Endothelial cell of umbilical vein (primary cell): ENCODE results near the gene FRMD5. TPM values are rescaled to one million over a fixed set of nuclear protein-coding genes. Genes with fewer than 3 reads are reported as not detected.

Source experiments
- BruUV-seq: library from RNA; stranded (reverse); fragments of 400-500 nt; replicated peaks from 2 replicates; lab custom pipeline; 2021; lab: Mats Ljungman, UMichigan
- CTCF ChIA-PET: fragments of 300-600, 350-600 bp; sonication (Branson Sonifier 250); formaldehyde crosslinking; loops from one replicate; lab custom pipeline; 2021; ENCODE audit warnings: antibody characterized with exemption, inconsistent platforms; lab: Charles Lee
- POLR2A ChIA-PET: fragments of 300-600, 350-600 bp; sonication (Branson Sonifier 250); formaldehyde crosslinking; loops from one replicate; lab custom pipeline; 2021; ENCODE audit warnings: antibody characterized with exemption, inconsistent platforms; lab: Charles Lee
- DNase-seq: peaks from one replicate; pipeline ENCODE4 v3.0.0-alpha.2; 2011; ENCODE audit warnings: low read depth, low spot score
- FAIRE-seq: peaks from 2 replicates; lab custom pipeline; 2011; peaks lifted over from hg19 to GRCh38; lab: Jason Lieb, UNC
- H2AFZ ChIP-seq: 2 replicates; pipeline ENCODE4 v1.6.0; 2012; ENCODE audit warnings: low read depth, low read length, control low read depth, inconsistent platforms
- H3K27ac ChIP-seq: 2 replicates; pipeline ENCODE4 v1.5.1; 2011; ENCODE audit warnings: low read depth, mild to moderate bottlenecking, control low read depth, low read length, moderate library complexity; ENCODE audit not compliant: insufficient read depth
- H3K27me3 ChIP-seq, 2 experiments: 2 replicates each; pipeline versions ENCODE4 v1.6.0 to v1.6.1; 2011; ENCODE audit warnings: low read length in 2 of 2, mixed read lengths in 1 of 2; ENCODE audit not compliant: control insufficient read depth in 2 of 2, insufficient read depth in 2 of 2
- H3K36me3 ChIP-seq, 2 experiments: 2 replicates in 1 of 2; 3 replicates in 1 of 2; pipeline ENCODE4 v1.5.1; 2011; ENCODE audit warnings: low read length in 2 of 2, mild to moderate bottlenecking in 1 of 2, moderate library complexity in 1 of 2; ENCODE audit not compliant: control insufficient read depth in 2 of 2, insufficient read depth in 2 of 2; ENCODE audit errors: extremely low read depth in 1 of 2
- H3K4me1 ChIP-seq: 3 replicates; pipeline ENCODE4 v1.5.1; 2011; ENCODE audit warnings: mild to moderate bottlenecking, low read length; ENCODE audit not compliant: control insufficient read depth, insufficient read depth; ENCODE audit errors: extremely low read depth
- H3K4me2 ChIP-seq: 2 replicates; pipeline ENCODE4 v1.6.1; 2011; ENCODE audit warnings: low read length, control low read depth, mixed read lengths; ENCODE audit not compliant: insufficient read depth
- H3K4me3 ChIP-seq, 3 experiments: fragments of 200-600 bp in 1 of 3; sonication (generic), shearing (Covaris generic) in 1 of 3; replicated peaks in 1 of 3; 2 replicates each; pipeline ENCODE4 v1.5.1; 2011 to 2016; ENCODE audit warnings: control low read depth in 3 of 3, low read length in 3 of 3, mild to moderate bottlenecking in 2 of 3, inconsistent platforms in 1 of 3, low read depth in 1 of 3, moderate library complexity in 1 of 3; ENCODE audit not compliant: insufficient read depth in 1 of 3
- H3K79me2 ChIP-seq: 2 replicates; pipeline ENCODE4 v1.6.0; 2012; ENCODE audit warnings: low read length, inconsistent platforms; ENCODE audit not compliant: control insufficient read depth, insufficient read depth
- H3K9ac ChIP-seq: replicated peaks from 2 replicates; pipeline ENCODE3; 2011; ENCODE audit warnings: low read length, control low read depth; ENCODE audit not compliant: insufficient read depth; ENCODE audit errors: extremely low read depth
- H3K9me1 ChIP-seq: replicated peaks from 3 replicates; pipeline ENCODE4 v1.6.0; 2011; ENCODE audit warnings: mild to moderate bottlenecking, low read length; ENCODE audit not compliant: control insufficient read depth, insufficient read depth; ENCODE audit errors: extremely low read depth
- H3K9me3 ChIP-seq: replicated peaks from 2 replicates; pipeline ENCODE4 v1.5.1; 2012; ENCODE audit warnings: low read length, inconsistent platforms; ENCODE audit not compliant: control insufficient read depth, insufficient read depth
- H4K20me1 ChIP-seq: replicated peaks from 2 replicates; pipeline ENCODE3; 2011; ENCODE audit warnings: mild to moderate bottlenecking, low read length; ENCODE audit not compliant: control insufficient read depth, insufficient read depth; ENCODE audit errors: extremely low read depth
- GATA2 ChIP-seq: IDR thresholded peaks from 2 replicates; pipeline ENCODE4 v1.7.0; 2011; ENCODE audit warnings: low read depth, mild to moderate bottlenecking, moderate library complexity, mixed read lengths, low read length; ENCODE audit not compliant: insufficient read length, insufficient read depth
- POLR2A ChIP-seq: IDR thresholded peaks from 2 replicates; pipeline ENCODE4 v1.6.1; 2012; ENCODE audit warnings: low read depth, mild to moderate bottlenecking, control low read depth, low read length
- POLR2AphosphoS5 ChIP-seq: IDR thresholded peaks from 2 replicates; pipeline ENCODE4 v1.6.1; 2012; ENCODE audit warnings: low read depth, mild to moderate bottlenecking, control low read depth, low read length, moderate library complexity; ENCODE audit not compliant: insufficient read depth
- dilution Hi-C: fragments of 300-500 bp; cut with MboI; formaldehyde crosslinking; loops from one replicate; pipeline ENCODE4 v1.15.0; 2019; ENCODE audit warnings: low sequenced_read_pairs; ENCODE audit not compliant: extremely low pct_ligation_motif_present
- intact Hi-C: fragments of 100-400 bp; cut with micrococcal nuclease; formaldehyde crosslinking; loops from one replicate; pipeline ENCODE4 v1.10.0; 2022
- polyA plus RNA-seq, 4 experiments: library from polyadenylated mRNA; depleted of rRNA in 3 of 4; stranded (reverse) in 3 of 4; unstranded in 1 of 4; fragments of >200 nt; gene quantifications; 2 replicates each; pipeline versions ENCODE4 v1.2.1 to v1.2.3, GENCODE V29; 2011 to 2012; ENCODE audit warnings: missing spikeins in 1 of 4
- total RNA-seq: library from RNA; stranded (reverse); gene quantifications from 2 replicates; pipeline ENCODE4 v1.2.3, GENCODE V29; 2021

FRMD5 gene
- total and polyA plus RNA-seq, 2 donors (not counting 3 experiments of a cell fraction or from before 2014, with no cell fraction given): 16.7 to 20.2 TPM

DNA sequence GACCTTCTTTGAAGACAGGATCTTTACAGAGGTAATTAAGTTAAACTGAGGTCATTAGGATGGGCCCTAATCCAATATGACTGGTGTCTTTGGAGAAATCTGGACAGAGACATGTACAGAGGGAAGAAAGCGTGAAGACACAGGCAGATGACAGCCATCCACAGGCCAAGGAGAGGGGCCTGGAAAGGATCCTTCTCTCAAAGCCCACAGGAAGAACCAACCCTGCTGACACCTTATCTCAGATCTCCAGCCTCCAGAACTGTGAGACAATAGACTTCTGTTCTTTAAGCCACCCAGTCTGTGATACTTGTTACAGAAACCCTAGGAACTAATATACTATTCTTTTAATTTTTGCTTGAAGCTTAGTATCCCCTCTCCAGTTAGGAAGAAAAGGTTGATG, 294.1 kb downstream of the FRMD5 start:
- H3K27me3 ChIP-seq: no peaks in the 10 kb centered on the region
- ChIA-PET POLR2A (no interaction called here), CTCF (interaction anchor here (2.9 to 4.5 kb wide), 2 partner anchors 165 to 600 kb away, joined by 10 to 48 read pairs; no protein-coding TSS in a partner anchor)
- H3K4me2 ChIP-seq: no peak overlapping the region
- no peaks in the 10 kb centered on the region for H3K4me1 ChIP-seq
- H2AFZ ChIP-seq: no peak overlapping the region
- H3K27ac ChIP-seq: no peak overlapping the region
- no peak overlapping the region for H3K4me3 ChIP-seq
- no peak overlapping the region for H3K9ac ChIP-seq
- peaks cover 5 to 22% of the 10 kb centered on the region in 2 experiments for H3K36me3 ChIP-seq
- dilution Hi-C loops (no loop called here), intact Hi-C loops (no loop called here)
- FAIRE-seq (no peak), DNase-seq (no peak)
- no peaks in the 10 kb centered on the region for H3K9me1 ChIP-seq
- H4K20me1 ChIP-seq: no peaks in the 10 kb centered on the region
- BruUV-seq: no TSS peak
- H3K79me2 ChIP-seq: no peaks in the 10 kb centered on the region
- H3K9me3 ChIP-seq: no peaks in the 10 kb centered on the region
- no peak for TF ChIP-seq POLR2A
- no peak for TF ChIP-seq POLR2AphosphoS5
- TF ChIP-seq GATA2: no peak

DNA sequence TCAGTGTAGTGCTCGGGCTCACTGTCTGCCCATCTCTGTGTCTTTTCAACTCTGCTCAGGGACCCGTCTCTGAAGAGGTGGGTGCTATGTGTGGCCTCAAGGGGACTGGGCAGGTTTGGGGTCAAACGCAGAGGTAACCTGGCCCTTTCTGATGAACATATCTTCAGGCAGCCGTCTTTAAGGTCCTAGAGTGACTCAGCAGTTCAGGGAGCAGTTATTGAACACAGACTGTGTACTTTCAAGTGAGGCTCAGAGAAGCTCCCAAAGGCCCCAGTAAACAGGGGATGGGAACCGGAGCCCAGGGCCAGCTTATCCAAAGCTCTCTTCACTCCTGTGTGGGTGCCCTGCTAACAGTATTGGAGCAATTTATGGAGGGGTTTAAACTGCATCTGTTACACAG, 295.1 kb downstream of the FRMD5 start:
- dilution Hi-C loops: no loop called here
- Histone ChIP-seq H2AFZ (no peak overlapping the region), H3K4me2 (no peak overlapping the region), H3K4me3 (no peak overlapping the region), H3K79me2 (no peaks in the 10 kb centered on the region), H4K20me1 (no peaks in the 10 kb centered on the region), H3K27ac (no peak overlapping the region), H3K27me3 (no peaks in the 10 kb centered on the region), H3K4me1 (no peaks in the 10 kb centered on the region), H3K36me3 (peaks cover 0 to 22% of the 10 kb centered on the region in 2 experiments), H3K9ac (no peak overlapping the region), H3K9me1 (no peaks in the 10 kb centered on the region), H3K9me3 (no peaks in the 10 kb centered on the region)
- intact Hi-C loops: no loop called here
- BruUV-seq: no TSS peak
- ChIA-PET CTCF (interaction anchor here (2.9 kb wide), 1 partner anchor 602 kb away, joined by 10 read pairs; no protein-coding TSS in a partner anchor), POLR2A (no interaction called here)
- FAIRE-seq: no peak
- DNase-seq: no peak
- TF ChIP-seq POLR2A: no peak
- no peak for TF ChIP-seq GATA2
